Vagina (tissue), 2 donors: ENCODE measurements around the gene ARL5A.

Experiments used
- POLR2A ChIP-seq, 2 donors: fragments of 450-650 bp; IDR thresholded peaks; one replicate each; pipeline ENCODE4 v1.6.1; 2017; ENCODE audit warnings: antibody characterized with exemption in 2 of 2, mild to moderate bottlenecking in 2 of 2, moderate library complexity in 2 of 2
- POLR2AphosphoS5 ChIP-seq, 2 donors: sonication (generic); formaldehyde crosslinking; IDR thresholded peaks; one replicate each; pipeline ENCODE4 v1.9.0; 2017; ENCODE audit warnings: antibody characterized with exemption in 2 of 2, mild to moderate bottlenecking in 2 of 2, low read depth in 1 of 2; ENCODE audit not compliant: insufficient read depth in 1 of 2
- TF ChIP-seq, protein P1 (sequence below), 3 experiments: fragments of 450-650 bp in 2 of 3; fragments of 200-600 bp in 1 of 3; sonication (generic) in 1 of 3; IDR thresholded peaks; one replicate each; pipeline ENCODE4 v1.5.1; 2017 to 2019; ENCODE audit warnings: antibody characterized with exemption in 3 of 3, mild to moderate bottlenecking in 2 of 3, moderate library complexity in 2 of 3

DNA sequence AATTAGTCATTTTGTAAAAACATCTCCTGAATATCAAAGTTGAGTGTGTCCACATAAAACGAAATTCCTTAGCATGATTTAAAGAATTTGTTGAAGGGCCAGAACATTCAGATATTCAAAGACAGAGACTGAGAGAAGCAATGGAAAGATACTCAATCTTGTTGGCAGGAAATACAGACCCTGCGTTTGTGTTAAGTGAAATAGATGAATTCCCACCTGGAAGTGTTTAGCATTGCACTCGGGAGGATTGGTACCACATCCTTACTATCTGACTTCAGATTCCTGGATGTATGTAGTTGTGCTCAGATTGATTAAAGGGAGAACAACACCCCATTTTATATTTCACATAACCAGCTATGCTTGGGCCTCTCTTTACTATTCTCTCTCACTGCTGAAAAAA is 9.7 kb upstream of the ARL5A start:
- TF ChIP-seq, protein P1, sequence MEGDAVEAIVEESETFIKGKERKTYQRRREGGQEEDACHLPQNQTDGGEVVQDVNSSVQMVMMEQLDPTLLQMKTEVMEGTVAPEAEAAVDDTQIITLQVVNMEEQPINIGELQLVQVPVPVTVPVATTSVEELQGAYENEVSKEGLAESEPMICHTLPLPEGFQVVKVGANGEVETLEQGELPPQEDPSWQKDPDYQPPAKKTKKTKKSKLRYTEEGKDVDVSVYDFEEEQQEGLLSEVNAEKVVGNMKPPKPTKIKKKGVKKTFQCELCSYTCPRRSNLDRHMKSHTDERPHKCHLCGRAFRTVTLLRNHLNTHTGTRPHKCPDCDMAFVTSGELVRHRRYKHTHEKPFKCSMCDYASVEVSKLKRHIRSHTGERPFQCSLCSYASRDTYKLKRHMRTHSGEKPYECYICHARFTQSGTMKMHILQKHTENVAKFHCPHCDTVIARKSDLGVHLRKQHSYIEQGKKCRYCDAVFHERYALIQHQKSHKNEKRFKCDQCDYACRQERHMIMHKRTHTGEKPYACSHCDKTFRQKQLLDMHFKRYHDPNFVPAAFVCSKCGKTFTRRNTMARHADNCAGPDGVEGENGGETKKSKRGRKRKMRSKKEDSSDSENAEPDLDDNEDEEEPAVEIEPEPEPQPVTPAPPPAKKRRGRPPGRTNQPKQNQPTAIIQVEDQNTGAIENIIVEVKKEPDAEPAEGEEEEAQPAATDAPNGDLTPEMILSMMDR (IDR thresholded peaks at IDR 0.05) = no peak
- TF ChIP-seq POLR2A (IDR thresholded peaks at IDR 0.05) (no peak), POLR2AphosphoS5 (IDR thresholded peaks at IDR 0.05; ENCODE audit: insufficient read depth in 1 of 2, low read depth in 1 of 2) (no peak)
